ENCODE measurements around the gene CACHD1.
A peak's percentile ranks its signal among the peaks of the same experiment; 100 is the strongest.
"Not testable (repeated sequence)": the region's sequence is repeated elsewhere in the genome, so short reads cannot be mapped to it uniquely, and the experiment has no call there.

The CACHD1 gene

DNA sequence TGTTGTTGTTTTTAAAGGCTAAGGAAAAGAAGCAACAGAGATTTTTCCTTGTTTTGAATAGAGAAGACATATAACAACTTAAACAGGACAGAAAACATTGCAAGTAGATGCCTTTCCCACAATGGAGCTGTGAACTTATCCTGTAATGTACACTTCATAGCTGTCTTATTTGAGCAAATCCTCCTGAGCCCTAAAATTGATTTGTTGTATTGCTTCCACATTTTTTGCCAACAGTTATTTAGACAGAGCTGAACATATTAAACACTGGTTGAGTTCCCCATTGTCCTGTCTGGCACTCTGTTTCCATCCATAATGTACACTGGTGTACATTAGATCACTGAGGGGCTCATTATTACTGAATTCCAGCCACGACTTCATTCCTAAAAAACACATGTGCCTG is 32.2 kb downstream of the CACHD1 start:
- no peak for DNase-seq (ENCODE audit: low read depth, low spot score)
- TF ChIP-seq CTCF (IDR thresholded peaks at IDR 0.05; ENCODE audit: insufficient read depth, low read length, missing control alignments), result no peak
- ChIA-PET POLR2A (no interaction called here), CTCF (no interaction called here)
- H3K4me3 ChIP-seq (ENCODE audit: low read depth, low read length), result no peak overlapping the region

DNA sequence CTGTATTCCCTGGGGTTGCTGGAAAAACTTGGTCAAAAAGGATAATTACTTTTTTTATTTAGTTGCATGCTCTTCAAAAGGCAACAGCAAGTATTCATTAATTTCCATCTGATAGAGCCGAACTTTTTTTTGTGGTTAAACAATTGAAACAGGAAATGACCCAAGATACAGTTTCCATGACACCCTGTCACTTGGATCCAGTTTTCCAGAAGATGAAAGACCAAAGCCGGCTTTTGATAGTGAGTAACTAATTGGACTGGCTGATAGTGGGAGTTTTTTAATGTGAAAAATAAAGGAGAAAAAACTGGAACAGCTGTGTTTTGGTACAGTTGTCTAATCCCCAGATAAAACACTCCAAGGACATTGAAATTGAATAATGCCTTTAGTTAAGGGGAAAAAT is 33.0 kb downstream of the CACHD1 start:
- CTCF ChIA-PET, result interaction anchor here (1.5 kb wide), 1 partner anchor 14 kb away, joined by 6 read pairs; no protein-coding TSS in a partner anchor
- DNase-seq (ENCODE audit: low read depth, low spot score), result no peak
- POLR2A ChIA-PET, result no interaction called here
- no peak for TF ChIP-seq CTCF (IDR thresholded peaks at IDR 0.05; ENCODE audit: insufficient read depth, low read length, missing control alignments)
- no peak overlapping the region for H3K4me3 ChIP-seq (ENCODE audit: low read depth, low read length)

GRCh38 chr1:64505232-64505943 is 35.5 kb downstream of the CACHD1 start:
- DNase-seq (ENCODE audit: low read depth, low spot score), result no peak
- CTCF ChIA-PET, result no interaction called here
- peak overlapping the region; percentile 52 for H3K4me3 ChIP-seq (ENCODE audit: low read depth, low read length)
- TF ChIP-seq CTCF (IDR thresholded peaks at IDR 0.05; ENCODE audit: insufficient read depth, low read length, missing control alignments), result no peak
- POLR2A ChIA-PET, result no interaction called here

DNA sequence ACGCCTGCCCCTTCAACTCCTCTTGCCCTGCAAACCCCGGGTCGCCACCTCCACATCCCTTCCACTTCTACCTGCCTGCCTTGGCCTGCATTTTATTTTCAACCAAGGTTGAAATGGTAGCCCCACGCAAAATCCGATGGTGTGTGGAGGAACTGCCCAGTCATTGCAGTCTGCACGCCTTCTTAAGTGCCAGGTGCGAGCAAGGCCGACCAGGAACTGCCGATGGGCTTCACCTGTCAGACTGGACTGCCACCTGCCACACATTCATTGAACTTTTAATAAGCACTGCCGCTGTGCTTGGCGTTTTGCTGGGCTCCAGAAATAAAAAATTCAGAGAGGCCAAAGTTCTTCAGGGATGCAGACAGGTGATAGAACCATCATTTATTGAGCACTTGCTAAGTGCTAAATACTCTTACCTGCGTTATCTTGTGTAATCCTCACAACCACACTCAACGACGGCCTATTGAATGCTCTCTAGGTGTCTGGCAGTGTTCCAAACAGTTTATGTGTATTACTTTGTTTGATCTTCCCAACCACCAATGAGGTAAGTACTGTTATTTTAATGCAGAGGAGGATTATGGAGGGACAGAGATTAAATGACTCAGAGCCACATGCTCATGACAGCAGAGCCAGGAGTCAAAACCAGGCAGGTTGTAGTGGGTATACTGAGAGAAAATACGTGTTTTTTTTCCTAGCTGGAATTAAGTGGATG is 36.2 kb downstream of the CACHD1 start:
- CTCF ChIA-PET, result no interaction called here
- TF ChIP-seq CTCF (IDR thresholded peaks at IDR 0.05; ENCODE audit: insufficient read depth, low read length, missing control alignments), result no peak
- DNase-seq (ENCODE audit: low read depth, low spot score), result no peak
- H3K4me3 ChIP-seq (ENCODE audit: low read depth, low read length), result peak overlapping the region; percentile 39
- POLR2A ChIA-PET, result no interaction called here

DNA sequence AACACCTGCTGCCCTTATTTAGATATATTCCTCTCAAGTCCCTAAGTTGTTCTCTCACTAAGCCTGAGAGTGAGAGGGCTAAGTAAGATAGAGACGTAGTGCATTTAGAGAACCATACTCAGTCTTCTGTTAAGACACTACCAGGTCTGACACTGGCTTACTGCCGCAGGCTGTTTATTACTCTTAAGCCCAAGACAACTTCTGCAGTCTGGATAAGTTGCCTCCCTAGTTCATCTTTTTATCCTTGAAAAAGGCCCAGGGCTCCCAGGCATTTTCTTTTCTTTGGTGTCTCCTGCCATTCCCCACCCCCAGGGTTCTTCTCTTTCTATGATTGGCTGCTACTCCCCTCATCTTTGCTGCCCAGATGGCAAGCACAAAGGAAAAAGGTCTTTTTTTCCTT is 38.7 kb downstream of the CACHD1 start:
- ChIA-PET CTCF (no interaction called here), POLR2A (no interaction called here)
- no peak for DNase-seq (ENCODE audit: low read depth, low spot score)
- no peak overlapping the region for H3K4me3 ChIP-seq (ENCODE audit: low read depth, low read length)
- no peak for TF ChIP-seq CTCF (IDR thresholded peaks at IDR 0.05; ENCODE audit: insufficient read depth, low read length, missing control alignments)

DNA sequence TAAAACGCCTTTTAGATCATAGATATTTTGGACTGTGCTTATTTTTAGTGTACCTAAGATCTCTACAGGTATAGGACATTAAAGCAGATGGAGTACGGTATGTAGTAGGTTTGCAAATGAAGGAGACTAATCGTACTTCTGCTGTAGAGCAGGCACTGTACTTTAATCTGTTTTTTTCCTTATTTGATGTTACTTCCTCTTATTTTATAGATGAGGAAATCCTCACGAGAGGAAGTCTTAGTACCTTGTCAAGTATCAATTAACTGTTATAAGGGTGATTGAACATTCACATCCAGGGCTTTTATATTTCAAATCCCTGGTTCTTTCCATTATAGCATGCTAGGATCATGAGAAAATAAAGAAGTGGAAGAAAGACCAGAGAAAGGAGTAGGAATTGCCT is 41.1 kb downstream of the CACHD1 start:
- DNase-seq (ENCODE audit: low read depth, low spot score), result no peak
- no peak overlapping the region for H3K4me3 ChIP-seq (ENCODE audit: low read depth, low read length)
- ChIA-PET POLR2A (no interaction called here), CTCF (no interaction called here)
- TF ChIP-seq CTCF (IDR thresholded peaks at IDR 0.05; ENCODE audit: insufficient read depth, low read length, missing control alignments), result no peak

DNA sequence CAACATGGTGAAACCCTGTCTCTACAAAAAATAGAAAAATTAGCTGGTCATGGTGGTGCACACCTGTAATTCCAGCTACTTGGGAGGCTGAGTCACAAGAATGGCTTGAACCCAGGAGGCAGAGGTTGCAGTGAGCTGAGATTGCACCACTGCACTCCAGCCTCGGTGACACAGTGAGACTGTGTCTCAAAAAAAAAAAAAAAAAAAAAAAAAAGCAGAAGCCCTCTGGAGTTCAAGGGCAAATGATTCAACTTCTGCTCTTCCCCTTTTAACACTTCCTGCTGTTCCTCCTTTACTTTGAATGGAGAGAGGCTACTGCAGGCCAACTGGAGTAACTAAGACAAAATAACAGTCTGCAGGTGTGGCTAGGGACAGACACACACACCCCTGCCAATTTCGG is 42.3 kb downstream of the CACHD1 start:
- POLR2A ChIA-PET; H3K4me3 ChIP-seq (ENCODE audit: low read depth, low read length); DNase-seq (ENCODE audit: low read depth, low spot score); CTCF ChIA-PET: not testable (repeated sequence)

All from AG04449 (cell line).